ENCODE results near the gene LYSMD2. TPM values are rescaled to one million over a fixed set of nuclear protein-coding genes. Genes with fewer than 3 reads are reported as not detected.

The LYSMD2 gene
- total and polyA plus RNA-seq, 9 of the 15 experiments (the other 6 are each of a cell fraction or from before 2014, with no cell fraction given): 4.3 to 30.3 (median 9.8) TPM

GRCh38 chr15:51727141-51727897, 10.1 kb downstream of the LYSMD2 start (continued):
- no peak for TF ChIP-seq TBP (optimal IDR thresholded peaks at IDR 0.05; ENCODE audit: low read depth, low read length)
- no peak for TF ChIP-seq PHF21A (IDR thresholded peaks at IDR 0.05; ENCODE audit: borderline replicate concordance, low read depth)
- TF ChIP-seq HEY1 (CRISPR knock-in tag; IDR thresholded peaks at IDR 0.05; ENCODE audit: borderline replicate concordance): no peak
- TF ChIP-seq RFX1 (IDR thresholded peaks at IDR 0.05): no peak
- peak; percentile 55 for TF ChIP-seq ZNF316 (IDR thresholded peaks at IDR 0.05)
- no peak for TF ChIP-seq ARHGAP35 (IDR thresholded peaks at IDR 0.05; ENCODE audit: partially characterized antibody)
- TF ChIP-seq ZKSCAN8 (CRISPR knock-in tag; IDR thresholded peaks at IDR 0.05): no peak
- TF ChIP-seq ASH1L (IDR thresholded peaks at IDR 0.05; ENCODE audit: borderline replicate concordance, low read depth, partially characterized antibody): no peak
- no peak for TF ChIP-seq SMARCA5 (IDR thresholded peaks at IDR 0.05)
- TF ChIP-seq HMBOX1 (IDR thresholded peaks at IDR 0.05): peak; percentile 73
- no peak for TF ChIP-seq CREBBP (IDR thresholded peaks at IDR 0.05; ENCODE audit: low read depth, low read length)
- TF ChIP-seq CTCF (IDR thresholded peaks at IDR 0.05 in 2 of 3, conservative IDR thresholded peaks at IDR 0.05 in 1 of 3; ENCODE audit: insufficient read depth in 2 of 3, low read depth in 1 of 3, low read length in 3 of 3): peak; percentile 54 to 57 (median 56)
- no peak for TF ChIP-seq CUX1 (CRISPR knock-in tag; IDR thresholded peaks at IDR 0.05)
- TF ChIP-seq FUS (optimal IDR thresholded peaks at IDR 0.05; ENCODE audit: low read depth, low read length): no peak
- no peak for TF ChIP-seq HCFC1 (IDR thresholded peaks at IDR 0.05; ENCODE audit: low read depth, low read length)
- TF ChIP-seq, protein P1, sequence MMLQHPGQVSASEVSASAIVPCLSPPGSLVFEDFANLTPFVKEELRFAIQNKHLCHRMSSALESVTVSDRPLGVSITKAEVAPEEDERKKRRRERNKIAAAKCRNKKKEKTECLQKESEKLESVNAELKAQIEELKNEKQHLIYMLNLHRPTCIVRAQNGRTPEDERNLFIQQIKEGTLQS (IDR thresholded peaks at IDR 0.05): peak; percentile 23; the same call in 1 of the 2 replicates
- TF ChIP-seq, protein P1 (CRISPR knock-in tag; conservative IDR thresholded peaks at IDR 0.05): no peak
- TF ChIP-seq RAD21 (CRISPR knock-in tag; conservative IDR thresholded peaks at IDR 0.05 in 1 of 2, IDR thresholded peaks at IDR 0.05 in 1 of 2): peak; percentile 20 to 66; a peak in 2 of 4 replicates
- no peak for TF ChIP-seq CHD2 (IDR thresholded peaks at IDR 0.05; ENCODE audit: low read depth, low read length)
- no peak for TF ChIP-seq TCFL5 (CRISPR knock-in tag; conservative IDR thresholded peaks at IDR 0.05)
- TF ChIP-seq ZEB2 (IDR thresholded peaks at IDR 0.05): no peak

Data from K562 (cell line).